Suprapubic skin (tissue), 4 donors: Measurements from ENCODE around the gene GBGT1.

Experiments used
- EP300 ChIP-seq: sonication (generic); formaldehyde crosslinking; IDR thresholded peaks from one replicate; pipeline ENCODE4 v1.6.1; 2017; ENCODE audit warnings: antibody characterized with exemption
- POLR2A ChIP-seq, 2 donors: fragments of 450-650 bp; IDR thresholded peaks; one replicate each; pipeline ENCODE4 v1.6.1; 2017; ENCODE audit warnings: antibody characterized with exemption in 2 of 2, mild to moderate bottlenecking in 2 of 2, moderate library complexity in 2 of 2
- POLR2AphosphoS5 ChIP-seq, 3 donors: sonication (generic); formaldehyde crosslinking; IDR thresholded peaks; one replicate each; pipeline ENCODE4 v1.6.1; 2017; ENCODE audit warnings: antibody characterized with exemption in 3 of 3
- TF ChIP-seq, protein P1 (sequence below), 2 donors: fragments of 200-600 bp in 1 of 2; fragments of 450-650 bp in 1 of 2; sonication (generic) in 1 of 2; IDR thresholded peaks; one replicate each; pipeline ENCODE4 v1.5.1; 2016 to 2019; ENCODE audit warnings: antibody characterized with exemption in 2 of 2, mild to moderate bottlenecking in 1 of 2, moderate library complexity in 1 of 2

DNA sequence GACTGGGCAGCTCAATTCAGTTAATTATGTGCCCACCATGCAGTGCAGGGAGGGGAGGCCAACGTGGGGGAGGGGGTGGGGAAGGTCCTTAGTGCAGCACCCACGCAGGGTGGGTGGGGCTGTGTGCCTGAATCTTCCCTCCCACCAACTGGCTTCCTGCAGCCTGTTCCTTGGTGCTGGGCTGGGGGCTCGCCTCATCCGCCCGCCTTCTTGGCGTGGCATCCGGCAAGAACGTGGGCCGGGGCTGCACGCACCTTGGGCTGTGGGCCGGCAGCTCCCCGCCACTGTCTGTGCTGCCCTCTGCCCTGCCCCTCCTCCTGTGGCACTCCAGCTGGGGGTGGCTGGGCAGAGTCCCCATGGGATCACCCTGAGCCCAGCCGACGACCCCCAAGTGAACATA, 23.1 kb downstream of the GBGT1 start:
- TF ChIP-seq EP300 (no peak), POLR2A (IDR thresholded peaks at IDR 0.05) (no peak), POLR2AphosphoS5 (IDR thresholded peaks at IDR 0.05) (no peak)
- TF ChIP-seq, protein P1, sequence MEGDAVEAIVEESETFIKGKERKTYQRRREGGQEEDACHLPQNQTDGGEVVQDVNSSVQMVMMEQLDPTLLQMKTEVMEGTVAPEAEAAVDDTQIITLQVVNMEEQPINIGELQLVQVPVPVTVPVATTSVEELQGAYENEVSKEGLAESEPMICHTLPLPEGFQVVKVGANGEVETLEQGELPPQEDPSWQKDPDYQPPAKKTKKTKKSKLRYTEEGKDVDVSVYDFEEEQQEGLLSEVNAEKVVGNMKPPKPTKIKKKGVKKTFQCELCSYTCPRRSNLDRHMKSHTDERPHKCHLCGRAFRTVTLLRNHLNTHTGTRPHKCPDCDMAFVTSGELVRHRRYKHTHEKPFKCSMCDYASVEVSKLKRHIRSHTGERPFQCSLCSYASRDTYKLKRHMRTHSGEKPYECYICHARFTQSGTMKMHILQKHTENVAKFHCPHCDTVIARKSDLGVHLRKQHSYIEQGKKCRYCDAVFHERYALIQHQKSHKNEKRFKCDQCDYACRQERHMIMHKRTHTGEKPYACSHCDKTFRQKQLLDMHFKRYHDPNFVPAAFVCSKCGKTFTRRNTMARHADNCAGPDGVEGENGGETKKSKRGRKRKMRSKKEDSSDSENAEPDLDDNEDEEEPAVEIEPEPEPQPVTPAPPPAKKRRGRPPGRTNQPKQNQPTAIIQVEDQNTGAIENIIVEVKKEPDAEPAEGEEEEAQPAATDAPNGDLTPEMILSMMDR (IDR thresholded peaks at IDR 0.05): no peak
